GM12874 (cell line): ENCODE results near the gene NSD1.

Experiments used
- CTCF ChIP-seq: IDR thresholded peaks from 2 replicates; pipeline ENCODE4 v1.5.1; 2011; ENCODE audit warnings: low read depth, mild to moderate bottlenecking, control low read depth, low read length, moderate library complexity; ENCODE audit not compliant: insufficient read depth

NSD1 gene

GRCh38 chr5:177124486-177124991 lies 9.0 kb upstream of the NSD1 start:
- TF ChIP-seq CTCF = no peak

GRCh38 chr5:177126771-177127170 lies 6.8 kb upstream of the NSD1 start:
- no peak for TF ChIP-seq CTCF

GRCh38 chr5:177128551-177128981 lies 5.0 kb upstream of the NSD1 start:
- no peak for TF ChIP-seq CTCF

GRCh38 chr5:177130211-177131018 lies 3.2 kb upstream of the NSD1 start:
- no peak for TF ChIP-seq CTCF

GRCh38 chr5:177131019-177131320 lies 2.6 kb upstream of the NSD1 start:
- no peak for TF ChIP-seq CTCF

GRCh38 chr5:177131352-177132135 lies 2.0 kb upstream of the NSD1 start:
- no peak for TF ChIP-seq CTCF
